Thymus (tissue), 11 donors: Measurements from ENCODE around the gene TGFB2. TPM values are rescaled to one million over a fixed set of nuclear protein-coding genes. Genes with fewer than 3 reads are reported as not detected.

Experiments used
- DNase-seq, 9 donors: peaks; one replicate each; pipeline ENCODE4 v3.0.0-alpha.2; 2013; ENCODE audit warnings: low spot score in 9 of 9, low read depth in 6 of 9, missing footprints in 1 of 9
- H3K27ac ChIP-seq, 2 donors: one replicate each; pipeline ENCODE4 v1.5.1; 2013; ENCODE audit warnings: control low read depth in 1 of 2, low read depth in 1 of 2, low read length in 1 of 2, mild to moderate bottlenecking in 1 of 2, moderate library complexity in 1 of 2
- H3K27me3 ChIP-seq, 2 donors: one replicate each; pipeline ENCODE4 v1.5.1; 2013; ENCODE audit warnings: low read length in 1 of 2; ENCODE audit not compliant: control insufficient read depth in 2 of 2, insufficient read depth in 1 of 2
- H3K36me3 ChIP-seq, 2 donors: one replicate each; pipeline ENCODE4 v1.5.1; 2013; ENCODE audit warnings: low read length in 1 of 2, mild to moderate bottlenecking in 1 of 2, moderate library complexity in 1 of 2; ENCODE audit not compliant: control insufficient read depth in 2 of 2, insufficient read depth in 2 of 2
- H3K4me1 ChIP-seq, 2 donors: one replicate each; pipeline ENCODE4 v1.5.1; 2013; ENCODE audit warnings: low read length in 2 of 2; ENCODE audit not compliant: control insufficient read depth in 2 of 2, insufficient read depth in 2 of 2
- H3K4me3 ChIP-seq, 2 donors: one replicate each; pipeline ENCODE4 v1.5.1; 2013; ENCODE audit warnings: low read length in 2 of 2, control low read depth in 1 of 2, mild to moderate bottlenecking in 1 of 2
- H3K9me3 ChIP-seq, 2 donors: one replicate each; pipeline ENCODE4 v1.5.1; 2013; ENCODE audit warnings: low read length in 1 of 2, mild to moderate bottlenecking in 1 of 2; ENCODE audit not compliant: control insufficient read depth in 2 of 2, insufficient read depth in 1 of 2
- WGBS: extraction: QIAGEN DNeasy Blood & Tissue Kit; methylation state at CpG from one replicate; pipeline ENCODE4 v1.1.7; 2013; 5-methylcytosine and 5-hydroxymethylcytosine counted together
- polyA plus RNA-seq: library from polyadenylated mRNA; stranded (reverse); fragments of 200-250 nt; gene quantifications from one replicate; pipeline ENCODE4 v1.2.3, GENCODE V29; 2013
- total RNA-seq: library from RNA; stranded (reverse); fragments of 120-200 nt; gene quantifications from one replicate; pipeline ENCODE4 v1.2.4, GENCODE V29; 2013
- donor health status: healthy.

The TGFB2 gene
- total and polyA plus RNA-seq, 2 donors, result 0.94 to 1.6 TPM

DNA sequence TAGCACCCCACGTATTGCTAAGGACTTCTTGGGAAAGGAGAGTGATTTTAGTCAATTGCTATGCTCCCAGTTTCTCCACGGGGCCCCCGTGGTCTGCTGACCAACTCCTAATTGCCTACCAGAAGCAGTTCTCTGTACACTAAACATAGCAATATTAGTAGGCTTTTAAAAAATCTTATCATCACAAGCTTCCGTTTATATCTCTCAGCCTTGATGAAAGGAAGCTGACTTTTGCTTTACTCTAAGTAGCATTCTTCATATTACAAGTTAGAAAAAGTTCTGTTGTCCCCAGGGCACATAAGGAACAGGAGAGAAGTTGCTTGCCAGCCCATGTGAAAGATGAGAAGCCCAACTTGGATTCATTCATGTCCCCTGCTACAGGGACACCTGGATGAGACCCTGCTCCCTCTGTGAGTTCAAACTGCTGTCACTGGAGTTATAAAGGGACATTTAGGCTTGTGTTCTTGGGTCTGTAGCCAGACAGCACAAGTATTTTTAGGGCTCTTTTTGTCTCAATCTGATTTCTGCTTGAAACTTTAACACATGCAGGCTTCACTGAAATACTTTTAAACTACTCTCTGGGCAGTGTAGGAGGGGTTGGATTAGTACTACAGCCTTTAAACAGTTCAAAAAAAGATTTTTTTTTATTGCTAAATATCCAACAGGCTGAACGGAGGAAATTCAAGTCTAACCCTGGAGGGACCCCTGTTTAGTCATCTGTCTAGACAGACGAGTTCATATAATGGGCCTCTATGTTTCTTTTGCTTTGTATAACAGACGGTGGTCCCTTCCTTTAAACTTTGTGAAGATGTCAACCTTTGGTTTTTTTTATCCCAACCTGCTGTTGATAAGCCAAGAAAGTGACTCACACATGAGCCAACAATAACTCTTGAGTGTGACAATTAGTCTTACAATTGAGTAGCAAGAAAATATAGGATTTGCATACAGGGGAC is 29.5 kb downstream of the TGFB2 start:
- no peak overlapping the region for H3K4me3 ChIP-seq
- no peaks in the 10 kb centered on the region for H3K4me1 ChIP-seq
- H3K36me3 ChIP-seq, result no peaks in the 10 kb centered on the region
- H3K9me3 ChIP-seq, result no peaks in the 10 kb centered on the region
- no peak overlapping the region for H3K27ac ChIP-seq
- H3K27me3 ChIP-seq, result no peaks in the 10 kb centered on the region
- no peak for DNase-seq
- WGBS, result 75% methylated on average over 7 of the region's 7 CpGs

DNA sequence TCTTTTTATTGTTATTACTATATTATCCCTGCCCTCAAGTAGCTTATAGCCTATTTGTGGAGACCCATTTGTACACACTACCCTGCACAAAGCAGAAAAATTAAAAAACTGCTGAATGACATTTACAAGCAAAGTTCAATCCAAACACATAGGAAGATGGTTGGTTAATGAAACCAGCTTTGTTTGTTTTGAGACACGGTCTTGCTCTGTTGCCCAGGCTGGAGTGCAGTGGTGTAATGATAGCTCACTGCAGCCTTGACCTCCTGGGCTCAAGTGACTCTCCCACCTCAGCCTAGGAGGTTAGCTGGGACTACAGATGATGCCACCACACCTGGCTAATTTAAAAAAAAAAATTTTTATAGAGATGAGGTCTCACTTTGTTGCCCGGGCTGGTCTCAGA is 31.6 kb downstream of the TGFB2 start:
- Histone ChIP-seq H3K36me3 (no peaks in the 10 kb centered on the region), H3K4me3 (no peak overlapping the region), H3K4me1 (no peaks in the 10 kb centered on the region), H3K9me3 (no peaks in the 10 kb centered on the region), H3K27me3 (no peaks in the 10 kb centered on the region), H3K27ac (no peak overlapping the region)
- no peak for DNase-seq
- WGBS, result 83% methylated on average over 2 of the region's 2 CpGs

DNA sequence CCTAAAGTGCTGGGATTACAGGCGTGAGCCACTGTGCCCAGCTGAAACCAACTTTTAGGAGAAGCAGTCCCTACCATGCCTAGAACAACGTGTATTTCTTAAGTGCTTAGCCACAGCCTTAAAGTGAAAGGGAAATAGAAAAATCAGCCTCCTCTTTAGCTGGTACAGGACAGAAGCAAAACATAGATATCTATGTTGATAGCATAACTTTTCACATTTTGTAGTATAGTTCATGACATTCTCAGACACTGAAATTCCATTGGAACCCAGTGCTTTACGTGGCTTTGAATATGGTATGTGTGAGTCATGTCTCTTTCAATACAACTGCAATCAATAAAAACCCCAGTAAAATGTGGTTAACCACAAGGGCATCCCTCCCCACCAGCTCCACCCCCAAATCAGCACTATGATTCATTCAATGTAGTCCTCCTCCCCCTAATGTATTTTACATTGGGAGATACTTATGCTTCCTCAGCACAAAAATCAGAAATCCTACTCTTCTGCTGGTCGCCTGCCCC is 32.1 kb downstream of the TGFB2 start:
- 43% methylated on average over 4 of the region's 4 CpGs for WGBS
- no peaks in the 10 kb centered on the region for H3K27me3 ChIP-seq
- no peak overlapping the region for H3K4me3 ChIP-seq
- no peaks in the 10 kb centered on the region for H3K36me3 ChIP-seq
- no peak overlapping the region for H3K27ac ChIP-seq
- H3K9me3 ChIP-seq, result no peaks in the 10 kb centered on the region
- peak in 2 of 9 donors; percentile 4 to 12 for DNase-seq
- no peaks in the 10 kb centered on the region for H3K4me1 ChIP-seq

DNA sequence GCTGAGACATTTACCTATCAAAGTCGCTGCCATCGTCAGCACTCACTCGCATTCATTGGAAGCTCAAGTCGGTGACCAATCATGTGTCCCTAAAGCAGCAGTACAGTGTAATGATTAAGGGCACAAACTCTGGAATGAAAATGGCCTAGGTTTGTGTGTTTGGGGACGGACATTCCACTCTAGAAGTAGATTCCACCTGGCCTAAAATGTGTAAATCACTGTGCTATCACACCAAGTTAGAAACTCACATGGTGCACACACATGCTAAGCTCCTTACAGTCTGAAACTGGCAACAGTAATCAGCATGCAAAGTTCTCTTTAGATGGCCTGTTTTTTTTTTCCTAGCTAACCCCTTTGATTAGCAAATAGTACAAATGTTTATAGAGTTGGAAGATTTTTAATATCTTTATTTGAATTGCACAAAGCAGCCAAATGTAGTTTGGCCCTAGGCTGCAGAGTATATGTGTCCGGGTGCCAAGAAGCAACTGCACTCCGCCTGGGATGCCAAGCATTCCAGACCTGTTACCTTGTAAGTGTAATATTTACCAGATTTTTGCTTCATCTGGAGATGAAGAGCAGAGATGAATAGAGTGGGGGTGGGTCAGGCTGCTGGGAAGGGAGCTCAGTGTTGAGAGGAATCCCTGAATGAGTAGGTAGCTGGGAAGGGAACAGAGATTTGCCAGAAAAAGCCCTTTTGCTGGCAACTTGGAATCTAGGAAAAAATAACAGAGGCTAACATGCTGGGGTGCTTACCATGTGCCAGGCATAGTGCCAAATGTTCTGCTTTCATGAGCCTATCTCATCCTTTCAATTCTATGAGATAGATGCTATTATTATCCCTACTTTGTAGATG is 35.2 kb downstream of the TGFB2 start:
- Histone ChIP-seq H3K4me1 (no peaks in the 10 kb centered on the region), H3K27ac (no peak overlapping the region), H3K27me3 (peaks cover 0 to 2% of the 10 kb centered on the region in 2 donors), H3K9me3 (no peaks in the 10 kb centered on the region), H3K4me3 (no peak overlapping the region), H3K36me3 (no peaks in the 10 kb centered on the region)
- 95% methylated on average over 7 of the region's 7 CpGs for WGBS
- no peak for DNase-seq

DNA sequence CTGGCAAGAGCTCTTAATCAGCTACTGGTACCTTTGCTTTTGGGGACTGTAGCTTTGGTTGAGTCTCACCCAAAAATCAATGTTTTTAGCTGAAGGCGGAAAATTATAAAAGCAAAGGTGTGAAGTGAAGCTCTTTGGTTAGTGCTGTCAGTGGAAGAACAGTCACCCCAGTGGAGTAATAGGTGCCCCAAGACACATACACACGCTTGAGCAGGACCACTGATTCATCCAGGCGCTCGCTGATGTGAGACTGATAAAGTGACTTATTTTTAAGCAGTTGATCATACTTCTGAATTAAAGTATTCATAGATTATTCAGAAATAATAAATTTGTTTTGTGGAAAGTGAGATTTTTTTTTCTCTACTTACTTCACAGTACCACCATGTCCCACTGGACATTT is 37.1 kb downstream of the TGFB2 start:
- WGBS, result 98% methylated on average over 4 of the region's 4 CpGs
- Histone ChIP-seq H3K27me3 (peaks cover 0 to 2% of the 10 kb centered on the region in 2 donors), H3K4me1 (no peaks in the 10 kb centered on the region), H3K9me3 (no peaks in the 10 kb centered on the region), H3K36me3 (no peaks in the 10 kb centered on the region), H3K4me3 (no peak overlapping the region), H3K27ac (no peak overlapping the region)
- no peak for DNase-seq

DNA sequence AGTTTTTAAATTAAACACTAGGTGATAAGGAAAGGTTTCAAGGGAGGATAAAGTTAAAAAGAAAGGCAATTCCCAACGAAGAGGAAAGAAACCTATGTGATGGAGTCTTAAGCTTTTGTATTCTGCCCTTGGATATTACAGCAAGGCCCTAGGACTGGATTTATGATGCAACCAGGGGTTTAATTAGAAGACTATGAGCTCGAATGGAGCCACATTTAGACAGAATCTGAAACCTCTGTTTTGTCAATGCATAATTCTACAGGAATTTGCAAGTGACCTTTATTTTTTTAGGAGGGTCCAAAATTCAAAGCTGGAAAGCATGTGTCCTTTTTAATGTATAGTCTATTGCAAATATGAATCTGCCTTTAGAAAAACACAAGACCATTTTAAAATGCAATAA is 37.9 kb downstream of the TGFB2 start:
- WGBS, result 85% methylated on average over 2 of the region's 2 CpGs

DNA sequence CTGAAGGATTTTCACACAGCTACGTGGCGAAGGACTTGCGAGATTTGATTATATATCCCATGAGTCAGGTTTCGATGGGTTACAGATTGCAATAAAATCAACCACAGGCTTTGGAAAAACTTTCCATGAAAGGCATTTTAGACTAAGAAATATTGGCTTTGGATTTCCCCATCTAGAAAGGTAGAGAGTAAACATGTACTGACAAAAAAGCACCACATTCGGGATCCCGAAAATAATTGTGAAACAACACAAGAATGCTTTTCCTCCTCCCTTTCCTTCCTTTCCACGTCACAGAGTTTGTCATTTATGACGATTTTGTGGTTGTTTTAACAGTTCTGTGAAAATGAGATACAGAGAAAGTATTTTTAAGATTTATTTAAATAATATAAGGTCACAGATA is 38.5 kb downstream of the TGFB2 start:
- WGBS, result 56% methylated on average over 8 of the region's 8 CpGs
- no peaks in the 10 kb centered on the region for H3K4me1 ChIP-seq

More for the DNA sequence above, 37.9 kb downstream of the TGFB2 start:
- no peaks in the 10 kb centered on the region for H3K36me3 ChIP-seq
- H3K9me3 ChIP-seq, result no peaks in the 10 kb centered on the region
- peaks cover 0 to 2% of the 10 kb centered on the region in 2 donors for H3K27me3 ChIP-seq
- no peak overlapping the region for H3K4me3 ChIP-seq
- no peak for DNase-seq
- no peak overlapping the region for H3K27ac ChIP-seq
- H3K4me1 ChIP-seq, result no peaks in the 10 kb centered on the region

DNA sequence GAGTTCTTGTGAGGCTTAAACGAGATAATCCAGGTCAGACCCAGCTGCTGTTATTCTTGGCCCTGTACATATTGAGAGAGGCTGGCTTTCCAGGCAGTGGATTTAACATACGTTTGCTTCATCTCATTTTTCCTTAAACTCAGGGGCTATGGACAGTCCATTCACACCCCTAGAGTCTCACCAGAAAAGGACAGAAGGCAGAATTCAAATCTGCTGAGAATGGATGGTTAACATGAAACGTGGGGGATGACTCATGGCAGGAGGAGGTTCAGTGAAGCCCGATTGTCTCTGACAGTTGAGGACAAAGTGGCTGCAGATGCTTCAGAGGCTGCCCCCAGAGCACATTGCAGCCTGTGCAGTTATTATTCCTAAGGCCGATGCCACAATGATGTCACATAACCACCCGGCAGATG is 39.5 kb downstream of the TGFB2 start:
- no peak for DNase-seq
- H3K36me3 ChIP-seq, result no peaks in the 10 kb centered on the region
- H3K27me3 ChIP-seq, result peaks cover 0 to 2% of the 10 kb centered on the region in 2 donors
- no peak overlapping the region for H3K4me3 ChIP-seq
- no peak overlapping the region for H3K27ac ChIP-seq
- no peaks in the 10 kb centered on the region for H3K4me1 ChIP-seq
- no peaks in the 10 kb centered on the region for H3K9me3 ChIP-seq
- WGBS, result 86% methylated on average over 6 of the region's 6 CpGs

More for the DNA sequence above, 38.5 kb downstream of the TGFB2 start:
- no peak for DNase-seq
- Histone ChIP-seq H3K36me3 (no peaks in the 10 kb centered on the region), H3K27me3 (peaks cover 0 to 2% of the 10 kb centered on the region in 2 donors), H3K9me3 (no peaks in the 10 kb centered on the region), H3K4me3 (no peak overlapping the region), H3K27ac (no peak overlapping the region)

DNA sequence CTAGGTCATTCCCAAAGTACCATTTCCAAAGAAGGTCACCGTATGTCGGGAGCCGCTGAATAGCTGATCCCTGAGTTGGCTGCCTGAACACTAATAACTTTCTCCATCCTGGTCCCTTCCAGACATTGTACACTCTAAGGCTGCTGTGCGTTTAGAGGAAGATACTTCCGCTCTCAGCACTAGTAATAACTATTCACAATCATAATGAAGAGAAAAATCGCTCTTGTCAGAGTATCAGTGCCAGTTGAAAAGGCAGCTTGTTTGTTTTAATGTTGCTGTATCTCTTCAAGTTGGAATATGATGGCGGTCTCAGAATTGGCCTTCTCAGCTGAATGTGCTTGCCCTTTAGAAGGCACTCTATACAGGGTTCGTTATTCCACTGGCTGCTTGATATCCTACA is 43.5 kb downstream of the TGFB2 start:
- H3K36me3 ChIP-seq, result no peaks in the 10 kb centered on the region
- H3K9me3 ChIP-seq, result no peaks in the 10 kb centered on the region
- no peaks in the 10 kb centered on the region for H3K4me1 ChIP-seq
- no peak for DNase-seq
- no peaks in the 10 kb centered on the region for H3K27me3 ChIP-seq
- H3K4me3 ChIP-seq, result no peak overlapping the region
- H3K27ac ChIP-seq, result no peak overlapping the region
- 96% methylated on average over 8 of the region's 8 CpGs for WGBS
